PC-9 (cell line): ENCODE measurements around the gene HABP2.

Source experiments
- EZH2 ChIP-seq: fragments of 200-600 bp; sonication (generic); IDR thresholded peaks from 2 replicates; pipeline ENCODE4 v1.8.0; 2017; ENCODE audit warnings: antibody characterized with exemption, low read depth
- TF ChIP-seq, protein P1 (sequence below): fragments of 200-600 bp; sonication (generic); conservative IDR thresholded peaks from 2 replicates; pipeline ENCODE4 v1.6.1; 2017; ENCODE audit warnings: mixed run types, antibody characterized with exemption, mild to moderate bottlenecking, moderate library complexity

DNA sequence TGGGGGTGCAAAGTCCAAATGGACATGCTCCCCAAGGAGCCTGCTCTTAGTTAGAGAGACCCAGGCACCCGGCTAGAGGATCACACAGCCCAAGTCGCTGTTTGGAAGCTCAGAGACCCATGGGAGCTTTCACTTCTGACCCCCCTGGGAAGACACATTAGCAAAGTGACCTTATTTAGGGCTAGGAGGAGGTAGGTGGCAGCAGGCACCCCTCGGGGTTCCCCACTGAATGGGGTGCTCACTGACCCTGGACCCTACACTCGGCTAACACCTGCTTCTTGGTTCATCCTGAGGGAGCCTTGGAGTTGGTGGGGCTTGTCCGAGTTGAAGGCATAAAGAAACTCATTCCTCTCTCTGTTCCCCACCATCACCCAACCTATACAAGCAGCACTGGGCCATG, 27.1 kb upstream of the HABP2 start:
- TF ChIP-seq, protein P1, sequence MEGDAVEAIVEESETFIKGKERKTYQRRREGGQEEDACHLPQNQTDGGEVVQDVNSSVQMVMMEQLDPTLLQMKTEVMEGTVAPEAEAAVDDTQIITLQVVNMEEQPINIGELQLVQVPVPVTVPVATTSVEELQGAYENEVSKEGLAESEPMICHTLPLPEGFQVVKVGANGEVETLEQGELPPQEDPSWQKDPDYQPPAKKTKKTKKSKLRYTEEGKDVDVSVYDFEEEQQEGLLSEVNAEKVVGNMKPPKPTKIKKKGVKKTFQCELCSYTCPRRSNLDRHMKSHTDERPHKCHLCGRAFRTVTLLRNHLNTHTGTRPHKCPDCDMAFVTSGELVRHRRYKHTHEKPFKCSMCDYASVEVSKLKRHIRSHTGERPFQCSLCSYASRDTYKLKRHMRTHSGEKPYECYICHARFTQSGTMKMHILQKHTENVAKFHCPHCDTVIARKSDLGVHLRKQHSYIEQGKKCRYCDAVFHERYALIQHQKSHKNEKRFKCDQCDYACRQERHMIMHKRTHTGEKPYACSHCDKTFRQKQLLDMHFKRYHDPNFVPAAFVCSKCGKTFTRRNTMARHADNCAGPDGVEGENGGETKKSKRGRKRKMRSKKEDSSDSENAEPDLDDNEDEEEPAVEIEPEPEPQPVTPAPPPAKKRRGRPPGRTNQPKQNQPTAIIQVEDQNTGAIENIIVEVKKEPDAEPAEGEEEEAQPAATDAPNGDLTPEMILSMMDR: no peak
- no peak for TF ChIP-seq EZH2
